Nephron (organoid): ENCODE results near the gene MACROD2.

Experiments used
- H3K27ac Mint-ChIP-seq, 3 experiments: 2 replicates each; pipeline ENCODE4 v1.8.0; 2020; ENCODE audit warnings: mixed read lengths in 3 of 3, mild to moderate bottlenecking in 2 of 3, moderate library complexity in 1 of 3
- H3K27me3 Mint-ChIP-seq: 2 replicates; pipeline ENCODE4 v1.8.0; 2021; ENCODE audit warnings: low read depth, mild to moderate bottlenecking, moderate library complexity, mixed read lengths
- H3K36me3 Mint-ChIP-seq: 2 replicates; pipeline ENCODE4 v1.8.0; 2020; ENCODE audit warnings: low read depth, mixed read lengths
- H3K4me1 Mint-ChIP-seq: 2 replicates; pipeline ENCODE4 v1.8.0; 2020; ENCODE audit warnings: mixed read lengths
- H3K4me3 Mint-ChIP-seq, 3 experiments: 2 replicates each; pipeline ENCODE4 v1.8.0; 2020; ENCODE audit warnings: mild to moderate bottlenecking in 3 of 3, mixed read lengths in 3 of 3, moderate library complexity in 2 of 3
- H3K9me3 Mint-ChIP-seq: 2 replicates; pipeline ENCODE4 v1.8.0; 2020; ENCODE audit warnings: mixed read lengths
- TF ChIP-seq, protein P1 (sequence below), 3 experiments: fragments of 200-600 bp; sonication (generic); IDR thresholded peaks; one replicate each; pipeline ENCODE4 v1.5.0; 2021; ENCODE audit warnings: antibody characterized with exemption in 3 of 3; ENCODE audit not compliant: unreplicated experiment in 3 of 3

MACROD2 gene

DNA sequence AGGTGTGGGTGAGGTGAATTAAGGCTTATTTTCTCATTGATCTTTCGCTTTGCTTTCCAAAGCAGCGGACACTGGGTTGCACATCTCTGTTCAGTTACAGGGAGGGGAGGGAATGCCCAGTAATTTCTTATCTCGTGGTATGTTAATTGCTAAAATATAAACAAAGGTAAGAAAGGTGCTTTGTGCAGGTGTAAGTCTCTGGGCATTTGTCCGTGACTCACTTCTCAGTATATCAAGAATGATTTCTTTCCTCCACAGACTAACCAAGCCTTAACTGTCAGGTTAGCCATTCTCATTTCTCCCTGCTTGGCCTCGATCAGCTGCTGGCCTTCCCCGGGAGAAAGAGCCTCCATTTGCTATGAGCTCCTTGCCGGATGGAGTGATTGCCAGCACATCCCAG, 1715.9 kb downstream of the MACROD2 start:
- Mint-ChIP-seq H3K27ac (peak overlapping the region in 1 of 3 experiments; percentile 21), H3K36me3 (no peaks in the 10 kb centered on the region), H3K27me3 (peaks cover 5% of the 10 kb centered on the region), H3K4me1 (peaks cover 30% of the 10 kb centered on the region), H3K9me3 (no peaks in the 10 kb centered on the region), H3K4me3 (no peak overlapping the region)
- TF ChIP-seq, protein P1, sequence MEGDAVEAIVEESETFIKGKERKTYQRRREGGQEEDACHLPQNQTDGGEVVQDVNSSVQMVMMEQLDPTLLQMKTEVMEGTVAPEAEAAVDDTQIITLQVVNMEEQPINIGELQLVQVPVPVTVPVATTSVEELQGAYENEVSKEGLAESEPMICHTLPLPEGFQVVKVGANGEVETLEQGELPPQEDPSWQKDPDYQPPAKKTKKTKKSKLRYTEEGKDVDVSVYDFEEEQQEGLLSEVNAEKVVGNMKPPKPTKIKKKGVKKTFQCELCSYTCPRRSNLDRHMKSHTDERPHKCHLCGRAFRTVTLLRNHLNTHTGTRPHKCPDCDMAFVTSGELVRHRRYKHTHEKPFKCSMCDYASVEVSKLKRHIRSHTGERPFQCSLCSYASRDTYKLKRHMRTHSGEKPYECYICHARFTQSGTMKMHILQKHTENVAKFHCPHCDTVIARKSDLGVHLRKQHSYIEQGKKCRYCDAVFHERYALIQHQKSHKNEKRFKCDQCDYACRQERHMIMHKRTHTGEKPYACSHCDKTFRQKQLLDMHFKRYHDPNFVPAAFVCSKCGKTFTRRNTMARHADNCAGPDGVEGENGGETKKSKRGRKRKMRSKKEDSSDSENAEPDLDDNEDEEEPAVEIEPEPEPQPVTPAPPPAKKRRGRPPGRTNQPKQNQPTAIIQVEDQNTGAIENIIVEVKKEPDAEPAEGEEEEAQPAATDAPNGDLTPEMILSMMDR (IDR thresholded peaks at IDR 0.05; ENCODE audit: unreplicated experiment in 3 of 3) = no peak

DNA sequence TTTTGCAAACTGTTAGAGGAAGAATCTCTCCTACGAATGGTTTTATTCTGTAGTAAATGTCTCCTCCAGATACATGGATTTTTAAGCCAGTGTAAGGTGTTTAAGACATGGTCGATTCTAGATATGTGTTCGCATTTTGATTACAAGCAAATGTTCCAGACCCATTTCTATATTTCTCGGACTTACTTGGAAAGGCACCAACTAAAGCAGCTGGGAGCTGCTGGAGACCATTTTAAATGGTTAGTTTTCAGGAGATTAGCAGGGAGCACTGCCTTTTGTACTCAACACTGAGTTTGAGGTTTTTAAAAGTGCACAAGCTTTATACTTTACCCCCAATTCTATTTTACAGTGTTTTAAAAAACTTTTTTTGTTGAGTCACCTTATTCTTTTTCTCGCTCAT, 1720.9 kb downstream of the MACROD2 start:
- TF ChIP-seq, protein P1 (IDR thresholded peaks at IDR 0.05; ENCODE audit: unreplicated experiment in 3 of 3) = no peak
- Mint-ChIP-seq H3K4me3 (no peak overlapping the region), H3K36me3 (no peaks in the 10 kb centered on the region), H3K9me3 (no peaks in the 10 kb centered on the region), H3K27me3 (peaks cover 5% of the 10 kb centered on the region), H3K4me1 (peaks cover 26% of the 10 kb centered on the region), H3K27ac (no peak overlapping the region)

DNA sequence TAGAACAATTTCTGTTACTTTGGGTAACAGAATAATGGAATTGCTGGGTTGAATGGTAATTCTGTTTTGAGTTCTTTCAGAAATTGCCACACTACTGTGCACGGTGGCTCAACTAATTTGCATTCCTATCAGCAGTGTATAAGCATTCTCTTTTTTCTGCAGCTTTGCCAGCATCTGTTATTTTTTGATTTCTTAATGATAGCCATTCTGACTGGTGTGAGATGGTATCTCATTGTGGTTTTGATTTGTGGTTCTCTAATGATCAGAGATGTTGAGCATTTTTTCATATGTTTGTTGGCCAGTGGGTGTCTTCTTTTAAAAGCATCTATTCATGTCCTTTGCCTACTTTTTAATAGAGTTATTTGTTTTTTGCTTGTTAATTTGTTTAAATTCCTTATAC, 1731.1 kb downstream of the MACROD2 start:
- H3K27me3 Mint-ChIP-seq = no peaks in the 10 kb centered on the region
- H3K4me1 Mint-ChIP-seq = no peaks in the 10 kb centered on the region
- no peak overlapping the region for H3K27ac Mint-ChIP-seq
- H3K4me3 Mint-ChIP-seq = no peak overlapping the region
- H3K9me3 Mint-ChIP-seq = peaks cover 40% of the 10 kb centered on the region
- no peaks in the 10 kb centered on the region for H3K36me3 Mint-ChIP-seq
- TF ChIP-seq, protein P1 (IDR thresholded peaks at IDR 0.05; ENCODE audit: unreplicated experiment in 3 of 3) = no peak

DNA sequence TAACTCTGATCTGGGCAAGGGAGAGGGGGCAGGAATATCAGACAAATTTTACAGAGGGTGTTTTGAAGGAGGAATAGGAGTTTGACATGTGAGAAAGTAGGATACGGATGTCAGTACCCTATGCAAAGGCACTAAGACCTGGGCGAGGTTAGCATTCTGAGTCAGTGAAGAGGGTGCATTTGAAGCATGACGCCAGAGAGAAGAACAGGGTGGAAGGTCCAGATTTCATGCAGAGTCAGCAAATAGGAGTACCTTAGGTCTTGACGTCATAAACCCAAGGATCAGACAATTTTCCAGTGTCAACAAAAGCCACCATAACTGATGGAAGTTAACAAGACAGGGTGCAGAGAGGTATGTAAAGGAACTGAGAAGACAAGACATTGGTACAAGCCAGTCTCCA, 1738.7 kb downstream of the MACROD2 start:
- no peak overlapping the region for H3K4me3 Mint-ChIP-seq
- H3K4me1 Mint-ChIP-seq = no peaks in the 10 kb centered on the region
- H3K27me3 Mint-ChIP-seq = no peaks in the 10 kb centered on the region
- TF ChIP-seq, protein P1 (IDR thresholded peaks at IDR 0.05; ENCODE audit: unreplicated experiment in 3 of 3) = no peak
- no peaks in the 10 kb centered on the region for H3K36me3 Mint-ChIP-seq
- peaks cover 20% of the 10 kb centered on the region for H3K9me3 Mint-ChIP-seq
- no peak overlapping the region for H3K27ac Mint-ChIP-seq

DNA sequence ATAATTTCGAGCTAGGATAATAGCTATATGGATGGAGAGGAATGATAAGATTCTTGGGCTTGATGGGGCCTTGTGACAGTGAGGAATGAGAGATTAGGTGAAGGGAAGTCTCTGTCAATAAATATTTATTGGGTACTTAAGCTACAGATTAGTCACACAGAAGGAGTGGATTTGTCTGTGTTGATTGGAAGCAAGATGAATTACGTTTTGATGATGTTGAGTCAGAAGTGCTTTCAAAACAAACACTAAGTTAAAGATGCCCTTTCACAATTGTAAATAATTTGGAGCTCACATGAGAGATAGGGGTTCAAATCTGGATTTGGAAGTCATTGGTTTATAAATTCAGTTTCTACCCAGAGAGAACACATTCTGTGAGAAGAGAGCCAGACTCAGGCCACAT, 1743.7 kb downstream of the MACROD2 start:
- Mint-ChIP-seq H3K9me3 (no peaks in the 10 kb centered on the region), H3K27ac (no peak overlapping the region), H3K36me3 (no peaks in the 10 kb centered on the region)

More for the DNA sequence above, 1743.7 kb downstream of the MACROD2 start:
- Mint-ChIP-seq H3K4me3 (no peak overlapping the region), H3K27me3 (peaks cover 4% of the 10 kb centered on the region), H3K4me1 (no peaks in the 10 kb centered on the region)
- TF ChIP-seq, protein P1 (IDR thresholded peaks at IDR 0.05; ENCODE audit: unreplicated experiment in 3 of 3) = no peak
